Muscle of leg (tissue), 11 donors: Measurements from ENCODE around the gene MAPK12. TPM values are rescaled to one million over a fixed set of nuclear protein-coding genes. Genes with fewer than 3 reads are reported as not detected.

Source experiments
- DNase-seq: peaks from one replicate; pipeline ENCODE4 v3.0.0; 2013
- H3K27ac ChIP-seq: one replicate; pipeline ENCODE4 v1.5.1; 2013; ENCODE audit warnings: mild to moderate bottlenecking, low read length, control low read depth
- H3K27me3 ChIP-seq: one replicate; pipeline ENCODE4 v1.6.1; 2013; ENCODE audit warnings: low read length; ENCODE audit not compliant: control insufficient read depth, insufficient read depth
- H3K36me3 ChIP-seq: one replicate; pipeline ENCODE4 v1.6.1; 2013; ENCODE audit warnings: low read length; ENCODE audit not compliant: control insufficient read depth, insufficient read depth
- H3K4me1 ChIP-seq: one replicate; pipeline ENCODE4 v1.6.1; 2013; ENCODE audit warnings: low read length; ENCODE audit not compliant: control insufficient read depth, insufficient read depth
- H3K4me3 ChIP-seq: one replicate; pipeline ENCODE4 v1.5.1; 2013; ENCODE audit warnings: low read length, control low read depth
- H3K9me3 ChIP-seq: replicated peaks from 2 replicates; pipeline ENCODE4 v1.6.1; 2013; ENCODE audit warnings: low read depth, low read length; ENCODE audit not compliant: control insufficient read depth
- WGBS: methylation state at CpG from one replicate; pipeline ENCODE4 v1.1.5; 2013; ENCODE audit warnings: missing lambda C conversion rate; ENCODE audit not compliant: insufficient coverage; 5-methylcytosine and 5-hydroxymethylcytosine counted together
- polyA plus RNA-seq, 8 donors: library from polyadenylated mRNA; unstranded; fragments of 120-200 nt; gene quantifications; one replicate each; pipeline versions ENCODE4 v1.2.1 to v1.2.3, GENCODE V29; 2013; ENCODE audit warnings: inconsistent platforms in 1 of 8, low replicate concordance in 1 of 8; ENCODE audit not compliant: insufficient read length in 8 of 8, insufficient read depth in 1 of 8
- total RNA-seq: library from RNA; stranded (reverse); fragments of 120-200 nt; gene quantifications from one replicate; pipeline ENCODE4 v1.2.4, GENCODE V29; 2013

MAPK12 gene
- total and polyA plus RNA-seq, 9 donors: 9.4 to 37.8 (median 20.3) TPM

DNA sequence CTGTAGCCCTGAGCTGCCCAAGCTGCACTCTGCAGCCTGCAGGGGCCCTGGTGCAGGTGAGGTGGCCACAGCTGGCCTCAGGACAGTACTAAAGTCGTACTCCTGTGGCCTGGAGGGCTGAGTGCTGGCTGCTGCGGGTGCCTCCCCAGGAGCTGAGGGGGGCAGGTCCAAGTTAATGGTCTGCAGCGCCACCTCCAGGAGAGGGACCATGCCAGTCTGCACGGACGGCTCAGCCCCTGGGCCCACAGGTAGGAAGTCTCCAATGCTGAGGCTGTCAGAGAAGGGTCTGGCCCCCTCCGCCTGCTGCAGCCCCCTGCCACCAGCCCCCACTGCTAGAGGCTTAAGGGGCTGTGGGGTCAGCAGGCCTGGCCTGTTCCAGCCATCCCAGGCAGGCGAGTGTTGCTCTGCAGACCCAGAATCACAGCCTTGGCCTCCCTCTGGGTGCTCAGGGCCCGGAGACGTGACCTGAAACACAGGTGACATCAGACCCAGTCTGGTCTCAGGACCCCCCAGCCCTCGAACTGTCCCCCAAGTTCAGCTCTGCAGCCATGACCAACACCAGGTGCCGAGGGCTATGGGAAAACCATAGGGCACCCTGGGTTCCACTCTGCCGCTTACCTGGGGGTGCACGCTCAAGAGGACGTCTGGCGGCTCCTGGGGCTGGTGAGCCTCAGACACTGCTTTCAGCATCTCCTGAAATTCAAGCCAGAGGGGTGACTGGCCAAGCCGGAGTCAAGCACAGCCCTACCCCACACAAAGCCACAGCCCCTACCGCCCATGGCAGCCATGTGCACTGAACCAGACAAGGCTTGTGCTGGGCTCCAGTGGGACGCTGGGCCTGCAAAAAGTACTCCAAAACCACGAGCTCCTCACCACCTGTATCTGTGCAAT lies 39.8 kb downstream of the MAPK12 start:
- no peaks in the 10 kb centered on the region for H3K27me3 ChIP-seq
- 87% methylated on average over 17 of the region's 19 CpGs for WGBS

GRCh38 chr22:50220603-50221409 lies 40.7 kb downstream of the MAPK12 start:
- no peak overlapping the region for H3K4me3 ChIP-seq
- H3K36me3 ChIP-seq: peaks cover 84% of the 10 kb centered on the region
- DNase-seq: no peak
- WGBS: 95% methylated on average over 37 of the region's 45 CpGs
- H3K4me1 ChIP-seq: peaks cover 12% of the 10 kb centered on the region
- H3K9me3 ChIP-seq: no peaks in the 10 kb centered on the region
- H3K27ac ChIP-seq: no peak overlapping the region
- H3K27me3 ChIP-seq: no peaks in the 10 kb centered on the region

More for the DNA sequence above, 39.8 kb downstream of the MAPK12 start:
- Histone ChIP-seq H3K36me3 (peaks cover 82% of the 10 kb centered on the region), H3K27ac (no peak overlapping the region), H3K9me3 (no peaks in the 10 kb centered on the region), H3K4me3 (no peak overlapping the region), H3K4me1 (peaks cover 6% of the 10 kb centered on the region)
- DNase-seq: no peak

- no peak for DNase-seq
- peaks cover 82% of the 10 kb centered on the region for H3K36me3 ChIP-seq
- no peaks in the 10 kb centered on the region for H3K27me3 ChIP-seq
- H3K4me3 ChIP-seq: no peak overlapping the region
- WGBS: 87% methylated on average over 12 of the region's 25 CpGs
- no peaks in the 10 kb centered on the region for H3K9me3 ChIP-seq
- H3K4me1 ChIP-seq: peaks cover 11% of the 10 kb centered on the region
- H3K27ac ChIP-seq: no peak overlapping the region
Measured at GRCh38 chr22:50219800-50220602, 41.5 kb downstream of the MAPK12 start.

GRCh38 chr22:50218996-50219727 lies 42.3 kb downstream of the MAPK12 start:
- Histone ChIP-seq H3K27ac (no peak overlapping the region), H3K9me3 (no peaks in the 10 kb centered on the region), H3K4me1 (peaks cover 10% of the 10 kb centered on the region), H3K27me3 (no peaks in the 10 kb centered on the region), H3K4me3 (no peak overlapping the region), H3K36me3 (peaks cover 86% of the 10 kb centered on the region)
- DNase-seq: peak; percentile 78
- WGBS: 66% methylated on average over 41 of the region's 42 CpGs

- no peak overlapping the region for H3K4me3 ChIP-seq
- no peak for DNase-seq
- 83% methylated on average over 42 of the region's 43 CpGs for WGBS
- H3K27ac ChIP-seq: no peak overlapping the region
- H3K4me1 ChIP-seq: peaks cover 10% of the 10 kb centered on the region
- H3K27me3 ChIP-seq: no peaks in the 10 kb centered on the region
- H3K9me3 ChIP-seq: no peaks in the 10 kb centered on the region
- H3K36me3 ChIP-seq: peaks cover 83% of the 10 kb centered on the region
Measured at GRCh38 chr22:50218153-50218995, 43.1 kb downstream of the MAPK12 start.

GRCh38 chr22:50217543-50218152 lies 43.8 kb downstream of the MAPK12 start:
- H3K4me1 ChIP-seq: peaks cover 10% of the 10 kb centered on the region
- WGBS: 82% methylated on average over 14 of the region's 21 CpGs
- no peaks in the 10 kb centered on the region for H3K27me3 ChIP-seq
- DNase-seq: no peak
- H3K36me3 ChIP-seq: peaks cover 84% of the 10 kb centered on the region
- no peak overlapping the region for H3K4me3 ChIP-seq
- no peaks in the 10 kb centered on the region for H3K9me3 ChIP-seq
- no peak overlapping the region for H3K27ac ChIP-seq

DNA sequence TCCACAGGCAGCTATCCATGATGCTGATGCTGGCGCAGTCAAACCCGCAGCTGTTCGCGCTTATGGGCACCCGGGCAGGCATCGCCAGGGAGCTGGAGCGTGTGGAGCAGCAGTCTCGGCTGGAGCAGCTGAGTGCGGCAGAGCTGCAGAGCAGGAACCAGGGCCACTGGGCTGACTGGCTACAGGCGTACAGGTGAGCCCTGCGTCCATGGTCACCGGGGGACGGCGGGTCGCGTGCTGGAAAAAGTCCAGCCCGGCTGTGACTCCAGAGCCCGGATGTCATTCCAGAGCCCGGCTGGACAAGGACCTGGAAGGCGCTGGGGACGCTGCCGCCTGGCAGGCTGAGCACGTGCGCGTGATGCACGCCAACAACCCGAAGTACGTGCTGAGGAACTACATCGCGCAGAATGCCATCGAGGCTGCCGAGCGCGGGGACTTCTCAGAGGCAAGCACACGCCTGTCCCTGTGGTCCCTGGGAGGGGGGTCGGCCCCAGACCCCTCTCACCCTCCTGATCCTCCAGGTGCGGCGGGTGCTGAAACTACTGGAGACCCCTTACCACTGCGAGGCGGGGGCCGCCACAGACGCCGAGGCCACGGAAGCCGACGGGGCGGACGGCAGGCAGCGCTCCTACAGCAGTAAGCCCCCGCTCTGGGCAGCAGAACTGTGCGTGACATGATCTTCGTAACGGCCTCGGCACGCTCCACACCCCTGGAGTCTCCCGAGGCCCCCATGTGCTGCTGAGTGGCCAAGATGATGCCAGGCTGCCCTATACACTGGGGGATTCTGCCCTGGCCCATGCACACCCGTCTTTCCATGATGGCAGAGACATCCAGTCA lies 44.6 kb downstream of the MAPK12 start:
- peaks cover 10% of the 10 kb centered on the region for H3K4me1 ChIP-seq
- H3K4me3 ChIP-seq: no peak overlapping the region
- no peak overlapping the region for H3K27ac ChIP-seq
- DNase-seq: no peak
- H3K36me3 ChIP-seq: peaks cover 84% of the 10 kb centered on the region
- WGBS: 90% methylated on average over 57 of the region's 57 CpGs
- H3K27me3 ChIP-seq: no peaks in the 10 kb centered on the region
- H3K9me3 ChIP-seq: no peaks in the 10 kb centered on the region

GRCh38 chr22:50216055-50216683 lies 45.3 kb downstream of the MAPK12 start:
- Histone ChIP-seq H3K4me3 (no peak overlapping the region), H3K36me3 (peaks cover 79% of the 10 kb centered on the region), H3K4me1 (peaks cover 10% of the 10 kb centered on the region), H3K27me3 (no peaks in the 10 kb centered on the region), H3K27ac (no peak overlapping the region), H3K9me3 (no peaks in the 10 kb centered on the region)
- DNase-seq: peak; percentile 65
- WGBS: 78% methylated on average over 11 of the region's 15 CpGs
